HEK293 (cell line): ENCODE measurements around the gene ENKUR.

Source experiments
- CTCF ChIA-PET: fragments of 350-600 bp; formaldehyde crosslinking; extraction: SDS; loops from one replicate; lab custom pipeline; 2021; ENCODE audit warnings: antibody characterized with exemption; lab: Yijun Ruan, JAX
- POLR2A ChIA-PET: fragments of 300-600 bp; formaldehyde crosslinking; extraction: SDS; loops from one replicate; lab custom pipeline; 2020; ENCODE audit warnings: antibody characterized with exemption, inconsistent platforms; lab: Yijun Ruan, JAX
- H3K27ac ChIP-seq: fragments of 200-500 bp; sonication (Bioruptor generic); 2 replicates; pipeline ENCODE4 v1.5.1; 2014; ENCODE audit warnings: low read depth, low read length, control low read depth, inconsistent platforms; ENCODE audit errors: extremely low read depth
- H3K36me3 ChIP-seq, 2 experiments: fragments of 200-500 bp in 1 of 2; sonication (Bioruptor generic) in 1 of 2; 1 replicate in 1 of 2; 2 replicates in 1 of 2; pipeline ENCODE4 v1.5.1; 2014 to 2017; ENCODE audit warnings: inconsistent platforms in 2 of 2, low read length in 2 of 2; ENCODE audit not compliant: control insufficient read depth in 2 of 2, insufficient read depth in 1 of 2
- H3K4me1 ChIP-seq: fragments of 200-500 bp; sonication (Bioruptor generic); 2 replicates; pipeline ENCODE4 v1.5.1; 2014; ENCODE audit warnings: mild to moderate bottlenecking, low read length, inconsistent platforms; ENCODE audit not compliant: control insufficient read depth, insufficient read depth
- H3K4me3 ChIP-seq: 2 replicates; pipeline ENCODE4 v1.5.1; 2011; ENCODE audit warnings: low read depth, mild to moderate bottlenecking, control low read depth, low read length, moderate library complexity
- H3K9me3 ChIP-seq: fragments of 200-500 bp; sonication (Bioruptor generic); 2 replicates; pipeline ENCODE4 v1.5.1; 2014; ENCODE audit warnings: low read depth, low read length, inconsistent platforms; ENCODE audit not compliant: control insufficient read depth, insufficient read depth
- GLI2 ChIP-seq: fragments of 450-650 bp; formaldehyde crosslinking; IDR thresholded peaks from 2 replicates; pipeline ENCODE4; 2017; ENCODE audit warnings: missing biosample characterization, missing genetic modification characterization, low read depth, borderline replicate concordance
- KLF16 ChIP-seq: fragments of 450-650 bp; formaldehyde crosslinking; IDR thresholded peaks from 2 replicates; pipeline ENCODE4 v1.5.1; 2017; ENCODE audit warnings: missing biosample characterization, missing genetic modification characterization
- KLF17 ChIP-seq: fragments of 450-650 bp; formaldehyde crosslinking; IDR thresholded peaks from 2 replicates; pipeline ENCODE4 v1.5.1; 2016; ENCODE audit warnings: missing biosample characterization, missing genetic modification characterization
- REST ChIP-seq: fragments of 450-650 bp; formaldehyde crosslinking; IDR thresholded peaks from 2 replicates; pipeline ENCODE4 v1.5.1; 2016; ENCODE audit warnings: missing biosample characterization, missing genetic modification characterization
- ZBTB11 ChIP-seq: fragments of 450-650 bp; formaldehyde crosslinking; conservative IDR thresholded peaks from 2 replicates; pipeline ENCODE4 v1.5.1; 2016; ENCODE audit warnings: low read depth, missing biosample characterization, missing genetic modification characterization
- ZBTB26 ChIP-seq: fragments of 450-650 bp; formaldehyde crosslinking; optimal IDR thresholded peaks from 2 replicates; pipeline ENCODE3; 2016; ENCODE audit warnings: missing biosample characterization, mild to moderate bottlenecking, missing genetic modification characterization
- ZNF10 ChIP-seq: fragments of 450-650 bp; formaldehyde crosslinking; IDR thresholded peaks from 2 replicates; pipeline ENCODE4 v1.5.1; 2017; ENCODE audit warnings: missing biosample characterization, missing genetic modification characterization
- ZNF121 ChIP-seq: fragments of 450-650 bp; formaldehyde crosslinking; IDR thresholded peaks from 2 replicates; pipeline ENCODE4 v1.5.1; 2016; ENCODE audit warnings: missing biosample characterization, missing genetic modification characterization
- ZNF157 ChIP-seq: fragments of 450-650 bp; formaldehyde crosslinking; IDR thresholded peaks from 2 replicates; pipeline ENCODE4 v1.5.1; 2016; ENCODE audit warnings: missing biosample characterization, missing genetic modification characterization
- ZNF335 ChIP-seq: fragments of 450-650 bp; formaldehyde crosslinking; conservative IDR thresholded peaks from 2 replicates; pipeline ENCODE4 v1.5.1; 2016; ENCODE audit warnings: missing biosample characterization, missing genetic modification characterization
- ZNF404 ChIP-seq: fragments of 450-650 bp; formaldehyde crosslinking; IDR thresholded peaks from 2 replicates; pipeline ENCODE4 v1.5.1; 2017; ENCODE audit warnings: missing biosample characterization, missing genetic modification characterization
- ZNF600 ChIP-seq: fragments of 450-650 bp; formaldehyde crosslinking; IDR thresholded peaks from 2 replicates; pipeline ENCODE4 v1.5.1; 2016; ENCODE audit warnings: missing biosample characterization, missing genetic modification characterization
- ZNF624 ChIP-seq: fragments of 450-650 bp; formaldehyde crosslinking; IDR thresholded peaks from 2 replicates; pipeline ENCODE4 v1.5.1; 2017; ENCODE audit warnings: missing biosample characterization, missing genetic modification characterization
- ZNF776 ChIP-seq: fragments of 450-650 bp; formaldehyde crosslinking; IDR thresholded peaks from 2 replicates; pipeline ENCODE4 v1.5.0; 2017; ENCODE audit warnings: missing biosample characterization, missing genetic modification characterization, borderline replicate concordance
- ZNF792 ChIP-seq: fragments of 450-650 bp; formaldehyde crosslinking; IDR thresholded peaks from 2 replicates; pipeline ENCODE4 v1.5.1; 2016; ENCODE audit warnings: missing biosample characterization, missing genetic modification characterization
- ZSCAN18 ChIP-seq: fragments of 450-650 bp; formaldehyde crosslinking; IDR thresholded peaks from 2 replicates; pipeline ENCODE4 v1.5.1; 2016; ENCODE audit warnings: missing biosample characterization, missing genetic modification characterization

Gene ENKUR

GRCh38 chr10:24973163-24973562 is 42.8 kb downstream of the ENKUR start:
- Histone ChIP-seq H3K36me3 (no peaks in the 10 kb centered on the region), H3K4me1 (no peaks in the 10 kb centered on the region), H3K9me3 (no peaks in the 10 kb centered on the region), H3K4me3 (no peak overlapping the region), H3K27ac (no peak overlapping the region)
- TF ChIP-seq ZNF404 (tag by site-specific recombination) (no peak), ZBTB11 (tag by site-specific recombination) (no peak), ZNF157 (no peak), ZNF792 (no peak), REST (tag by site-specific recombination) (no peak), ZNF121 (tag by site-specific recombination) (no peak), ZNF776 (tag by site-specific recombination) (no peak), KLF17 (tag by site-specific recombination) (no peak), ZSCAN18 (tag by site-specific recombination) (no peak), ZBTB26 (no peak), ZNF600 (tag by site-specific recombination) (no peak), ZNF335 (tag by site-specific recombination) (no peak), ZNF10 (tag by site-specific recombination) (no peak), ZNF624 (no peak), GLI2 (tag by site-specific recombination) (no peak), KLF16 (tag by site-specific recombination) (no peak)
- ChIA-PET POLR2A (no interaction called here), CTCF (interaction anchor here (1.1 kb wide), 1 partner anchor 108 kb away, joined by 3 read pairs; no protein-coding TSS in a partner anchor)
